ENCODE data around the gene OR6N1.

DNA sequence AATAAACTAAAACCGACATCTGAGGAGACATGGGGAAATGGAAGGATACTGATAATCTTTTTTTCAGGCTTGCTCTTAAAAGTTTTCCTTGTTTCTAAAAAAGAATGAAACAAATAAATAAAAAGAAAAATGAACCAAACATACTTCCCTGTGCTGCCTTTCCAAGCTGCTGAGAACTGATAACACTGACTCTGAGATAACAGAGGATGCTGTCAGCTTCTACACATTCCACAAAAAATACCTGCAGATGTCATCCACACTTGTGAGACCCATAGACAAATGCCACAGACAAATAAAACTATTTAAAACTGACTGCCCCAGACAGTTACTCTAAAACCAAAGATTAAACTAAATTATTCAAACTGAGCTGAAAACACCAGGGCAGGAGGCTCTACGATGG, 39.5 kb downstream of the OR6N1 start:
- TF ChIP-seq, protein P1, sequence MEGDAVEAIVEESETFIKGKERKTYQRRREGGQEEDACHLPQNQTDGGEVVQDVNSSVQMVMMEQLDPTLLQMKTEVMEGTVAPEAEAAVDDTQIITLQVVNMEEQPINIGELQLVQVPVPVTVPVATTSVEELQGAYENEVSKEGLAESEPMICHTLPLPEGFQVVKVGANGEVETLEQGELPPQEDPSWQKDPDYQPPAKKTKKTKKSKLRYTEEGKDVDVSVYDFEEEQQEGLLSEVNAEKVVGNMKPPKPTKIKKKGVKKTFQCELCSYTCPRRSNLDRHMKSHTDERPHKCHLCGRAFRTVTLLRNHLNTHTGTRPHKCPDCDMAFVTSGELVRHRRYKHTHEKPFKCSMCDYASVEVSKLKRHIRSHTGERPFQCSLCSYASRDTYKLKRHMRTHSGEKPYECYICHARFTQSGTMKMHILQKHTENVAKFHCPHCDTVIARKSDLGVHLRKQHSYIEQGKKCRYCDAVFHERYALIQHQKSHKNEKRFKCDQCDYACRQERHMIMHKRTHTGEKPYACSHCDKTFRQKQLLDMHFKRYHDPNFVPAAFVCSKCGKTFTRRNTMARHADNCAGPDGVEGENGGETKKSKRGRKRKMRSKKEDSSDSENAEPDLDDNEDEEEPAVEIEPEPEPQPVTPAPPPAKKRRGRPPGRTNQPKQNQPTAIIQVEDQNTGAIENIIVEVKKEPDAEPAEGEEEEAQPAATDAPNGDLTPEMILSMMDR (IDR thresholded peaks at IDR 0.05; ENCODE audit: low read depth, low read length), result no peak
- no peak for TF ChIP-seq POLR2A (IDR thresholded peaks at IDR 0.05; ENCODE audit: extremely low read depth, insufficient read length)
- TF ChIP-seq, protein P2, sequence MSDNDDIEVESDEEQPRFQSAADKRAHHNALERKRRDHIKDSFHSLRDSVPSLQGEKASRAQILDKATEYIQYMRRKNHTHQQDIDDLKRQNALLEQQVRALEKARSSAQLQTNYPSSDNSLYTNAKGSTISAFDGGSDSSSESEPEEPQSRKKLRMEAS (IDR thresholded peaks at IDR 0.05; ENCODE audit: low read depth, low read length), result no peak

All from NB4 (cell line).